ENCODE measurements around the gene ACE.

The ACE gene

DNA sequence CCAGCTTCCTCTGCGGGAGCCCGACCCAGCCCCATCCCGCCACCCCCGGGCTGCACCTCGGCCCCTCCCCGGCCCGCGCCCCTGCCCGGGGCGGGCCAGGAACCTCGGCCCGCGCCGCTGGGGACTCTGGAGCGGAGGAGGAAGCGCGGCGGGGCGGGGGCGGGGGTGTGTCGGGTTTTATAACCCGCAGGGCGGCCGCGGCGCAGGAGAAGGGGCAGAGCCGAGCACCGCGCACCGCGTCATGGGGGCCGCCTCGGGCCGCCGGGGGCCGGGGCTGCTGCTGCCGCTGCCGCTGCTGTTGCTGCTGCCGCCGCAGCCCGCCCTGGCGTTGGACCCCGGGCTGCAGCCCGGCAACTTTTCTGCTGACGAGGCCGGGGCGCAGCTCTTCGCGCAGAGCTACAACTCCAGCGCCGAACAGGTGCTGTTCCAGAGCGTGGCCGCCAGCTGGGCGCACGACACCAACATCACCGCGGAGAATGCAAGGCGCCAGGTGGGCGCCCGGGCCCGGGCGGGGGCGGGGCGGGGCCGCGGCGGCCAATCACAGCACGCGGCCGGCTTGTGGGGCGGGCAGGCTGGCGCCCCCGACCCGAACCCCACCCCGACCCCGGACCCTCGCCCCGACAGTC is at the start of gene ACE:
ACE (plus strand) TSS at position 208 of the 626 bp plus-strand sequence; CDS start at position 242, 34 bp downstream.
- peak; percentile 6 for DNase-seq

DNA sequence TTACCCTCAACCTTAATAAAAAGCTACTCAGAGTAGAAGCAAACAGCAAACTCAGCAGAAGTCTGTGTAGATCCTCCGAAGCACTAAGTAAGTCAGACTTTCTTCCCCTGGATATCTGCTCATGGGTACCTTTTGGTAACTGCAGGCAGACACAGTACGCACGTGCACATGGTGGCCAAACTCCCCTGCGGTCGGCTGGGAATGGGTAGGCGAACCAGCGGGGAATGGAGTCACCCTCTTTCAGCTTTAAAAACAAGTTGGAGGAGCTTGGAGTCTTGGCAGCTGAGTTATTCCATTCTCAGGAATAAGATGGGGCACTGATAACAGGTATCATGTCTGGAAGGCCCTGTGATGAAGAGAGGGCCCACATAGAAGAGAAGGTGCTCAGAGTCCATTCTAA is 47.1 kb upstream of the ACE start:
- no peak for DNase-seq

DNA sequence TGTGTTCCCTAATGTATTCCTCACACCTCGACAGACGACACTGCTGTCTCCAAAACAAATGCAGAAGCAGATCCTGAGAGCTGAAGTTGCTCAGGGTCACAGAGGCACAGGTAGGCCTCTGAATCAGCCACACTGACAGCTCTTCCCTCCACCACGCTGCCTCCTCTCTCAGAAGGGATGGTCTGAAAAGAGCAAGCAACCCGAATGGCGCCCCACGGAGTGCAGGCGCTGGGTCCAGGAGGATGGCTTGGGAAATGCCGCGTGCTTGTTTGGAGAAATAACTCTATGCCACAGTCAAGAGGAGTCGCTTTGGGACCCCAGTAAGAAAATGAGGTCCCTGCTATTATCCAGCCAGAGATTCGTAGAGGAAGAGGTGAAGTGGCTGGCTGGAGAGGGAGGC is 46.6 kb upstream of the ACE start:
- no peak for DNase-seq

DNA sequence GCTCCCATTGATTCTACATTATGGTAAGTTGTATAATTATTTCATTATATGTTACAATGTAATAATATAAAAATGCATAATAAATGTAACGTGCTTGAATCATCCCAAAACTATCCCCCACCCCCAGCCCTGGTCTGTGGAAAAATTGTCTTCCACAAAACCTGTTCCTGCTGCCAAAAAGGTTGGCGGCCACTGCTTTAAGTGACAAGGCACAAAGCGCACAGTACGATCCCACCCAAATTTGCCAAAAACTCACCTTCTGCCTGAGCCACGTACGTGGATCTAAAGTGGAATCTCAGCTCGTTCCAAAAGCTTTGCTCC is 45.3 kb upstream of the ACE start:
- DNase-seq = no peak

DNA sequence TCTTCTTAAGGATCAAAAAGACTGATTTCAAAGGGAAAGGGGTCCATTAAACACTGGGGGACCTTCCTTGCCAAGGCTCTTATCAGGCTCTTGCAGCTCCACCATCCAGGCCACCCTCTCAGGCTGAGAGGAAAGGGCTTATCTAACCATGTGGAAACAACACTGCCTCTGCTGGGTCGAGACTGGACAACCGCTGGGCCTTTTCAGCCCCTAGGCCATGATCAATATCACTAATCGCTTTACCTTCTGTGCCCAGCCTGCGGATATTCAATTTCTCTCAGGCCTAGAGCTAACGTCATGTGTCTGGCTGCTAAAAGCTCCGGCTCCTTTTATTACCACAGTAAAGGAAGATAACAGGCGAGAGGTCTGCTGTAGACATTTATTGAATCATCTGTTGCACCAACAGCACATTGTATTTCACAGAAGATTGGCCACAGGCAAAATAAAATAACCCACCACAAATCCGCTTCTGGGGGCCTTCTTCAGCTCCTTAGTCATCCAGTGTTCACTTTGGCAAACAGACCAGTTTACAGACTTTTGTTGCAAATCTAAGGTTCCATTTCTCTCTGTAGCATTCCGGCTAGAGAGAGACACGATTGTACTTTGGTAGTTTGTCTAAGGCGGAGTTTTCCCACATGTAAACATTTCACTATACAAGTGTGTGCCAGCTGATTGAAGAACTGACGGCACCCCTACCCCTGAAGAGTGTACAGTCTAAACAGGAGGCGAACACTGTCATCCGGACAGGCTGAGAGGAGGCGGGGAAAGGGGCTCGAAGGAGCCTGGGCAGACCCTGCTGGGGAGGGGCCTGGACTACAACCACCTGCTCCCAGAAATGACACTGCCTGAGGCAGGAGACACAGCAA is 44.7 kb upstream of the ACE start:
- peak; percentile 84 for DNase-seq

DNA sequence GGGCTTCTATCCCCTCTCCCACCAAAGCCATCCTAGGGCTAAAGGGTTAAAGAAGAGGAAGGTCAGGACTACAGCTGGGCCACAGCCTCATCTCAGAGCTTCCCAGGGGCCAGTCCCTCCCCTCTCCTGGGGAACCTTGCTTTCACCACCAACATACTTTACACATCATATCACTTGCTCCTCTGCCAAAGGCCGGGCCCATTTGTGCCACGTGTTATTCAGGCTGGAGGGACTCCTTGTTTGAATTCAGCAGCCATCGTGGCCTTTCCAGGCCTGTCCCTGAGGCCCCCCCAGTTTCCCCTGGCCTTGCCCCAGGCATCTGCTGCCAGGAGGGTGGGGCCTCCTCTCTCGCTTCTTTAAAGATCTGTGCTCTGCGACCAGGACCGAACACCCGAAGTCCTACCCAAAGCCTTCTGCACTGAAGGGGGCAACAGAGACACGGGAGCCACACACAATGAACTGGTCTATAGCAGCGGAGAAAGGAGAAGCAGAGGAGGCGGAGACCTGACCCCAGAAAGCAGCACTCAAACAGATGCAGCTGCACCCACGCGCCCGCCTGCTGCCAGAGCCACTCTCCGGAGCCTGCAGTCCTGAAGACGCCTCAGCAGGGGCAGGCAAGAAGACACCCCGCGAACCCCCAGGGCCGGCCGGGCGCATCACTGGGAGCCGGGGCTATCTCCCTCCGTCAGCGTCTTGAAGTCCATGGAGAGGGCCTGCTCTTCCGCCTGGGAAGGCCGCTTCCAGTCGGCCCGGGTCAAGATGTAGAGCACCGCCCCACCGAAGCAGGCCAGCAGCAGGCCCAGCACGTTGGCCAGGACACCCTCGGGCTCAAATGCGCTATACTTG is 42.9 kb upstream of the ACE start:
- DNase-seq = peak; percentile 98

DNA sequence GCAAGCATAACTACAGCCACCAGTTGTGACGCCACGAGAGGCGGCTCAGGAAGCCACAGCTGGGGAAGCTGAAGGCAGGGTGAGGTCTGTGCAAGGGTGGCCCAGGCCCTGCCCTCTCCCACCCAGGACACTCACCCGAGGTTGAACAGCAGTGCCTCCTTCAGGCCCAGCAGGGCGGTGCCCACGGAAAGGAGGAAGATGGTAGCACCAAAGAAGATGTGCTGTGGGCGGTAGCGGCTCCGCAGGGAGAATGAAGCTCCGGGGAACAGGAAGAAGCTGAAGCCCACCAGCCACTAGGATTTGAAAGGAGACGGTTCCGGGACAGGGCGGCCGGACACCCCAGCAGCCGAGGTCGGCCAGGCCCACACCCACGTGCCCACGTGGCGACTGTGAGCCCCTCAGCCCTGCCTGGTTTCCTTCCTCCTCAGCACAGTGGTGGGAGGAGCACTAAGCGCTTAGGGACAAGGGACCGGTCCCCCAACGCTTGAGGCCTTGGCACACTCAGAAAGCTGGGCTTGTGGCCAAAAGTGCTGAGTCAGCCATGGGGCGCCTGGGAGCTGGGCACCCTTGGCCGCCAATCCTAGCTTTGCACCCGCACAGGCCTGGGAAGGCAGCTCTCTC is 41.8 kb upstream of the ACE start:
- no peak for DNase-seq

DNA sequence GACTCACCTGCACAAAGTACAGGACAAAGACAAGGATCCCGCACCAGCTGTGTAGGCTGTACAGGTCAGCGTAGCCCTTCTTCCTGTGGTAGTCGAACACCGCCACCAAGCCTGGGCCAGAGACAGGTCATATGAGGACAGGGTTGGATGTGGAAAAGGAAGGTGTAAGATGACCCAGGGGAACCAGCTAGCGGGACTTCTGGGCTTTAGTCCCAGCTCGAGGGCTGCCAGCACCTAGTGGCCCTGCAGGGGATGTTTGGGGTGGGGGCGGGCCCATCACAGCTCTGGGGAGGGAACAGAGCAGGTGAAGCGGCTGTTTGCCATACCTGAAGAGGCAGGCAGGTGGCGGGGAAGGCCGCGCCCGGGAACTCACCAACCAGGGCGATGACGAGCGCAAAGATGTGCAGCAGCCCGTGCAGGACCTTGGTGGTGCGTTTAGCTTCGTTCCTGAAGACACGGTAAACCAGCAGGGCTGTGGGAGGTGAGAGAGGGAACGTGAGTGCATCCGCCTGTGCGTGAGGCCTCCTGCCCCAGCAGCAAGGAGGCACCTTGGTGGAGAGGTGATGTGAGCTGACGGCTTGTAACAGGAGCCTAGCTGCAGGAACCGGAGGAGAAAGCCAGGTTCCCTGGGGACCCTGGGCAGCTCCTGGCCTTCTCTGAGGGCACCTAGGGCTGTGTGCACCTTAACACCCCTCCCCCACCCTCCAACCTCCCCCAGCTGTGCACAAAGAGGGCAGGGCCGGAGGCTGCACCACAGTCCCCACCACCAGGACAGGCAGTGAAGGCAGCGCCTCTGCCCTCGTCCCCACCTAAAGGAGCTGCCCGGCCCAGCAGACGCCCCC is 41.0 kb upstream of the ACE start:
- no peak for DNase-seq

DNA sequence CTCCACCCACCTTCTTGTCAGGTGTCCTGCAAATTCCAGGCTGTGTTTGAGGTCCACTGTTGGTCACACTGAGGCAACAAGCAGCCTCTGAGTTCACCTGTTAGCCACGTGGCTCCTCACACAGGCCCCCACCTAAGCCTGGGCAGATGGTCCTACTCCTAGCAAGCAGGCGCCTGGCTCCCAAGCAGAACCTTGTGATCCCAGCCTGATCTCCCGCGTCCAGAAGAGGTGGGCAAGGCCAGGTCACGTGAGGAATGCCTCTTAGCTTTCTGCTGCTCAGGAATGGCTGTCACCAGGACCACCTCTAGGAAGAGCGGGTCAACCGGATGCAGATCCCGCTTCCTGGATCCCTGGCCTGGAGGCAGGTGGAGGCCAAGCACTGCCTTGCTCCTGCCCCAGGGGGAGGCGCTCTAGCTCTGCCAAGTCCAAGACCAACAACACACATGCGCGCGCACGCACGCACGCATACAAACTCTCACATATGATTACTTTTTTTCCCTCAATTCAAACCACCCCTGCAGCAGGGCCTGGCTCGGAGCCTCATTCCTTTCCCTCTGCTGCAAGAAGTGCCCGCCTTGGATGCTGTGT is 40.2 kb upstream of the ACE start:
- DNase-seq = no peak

DNA sequence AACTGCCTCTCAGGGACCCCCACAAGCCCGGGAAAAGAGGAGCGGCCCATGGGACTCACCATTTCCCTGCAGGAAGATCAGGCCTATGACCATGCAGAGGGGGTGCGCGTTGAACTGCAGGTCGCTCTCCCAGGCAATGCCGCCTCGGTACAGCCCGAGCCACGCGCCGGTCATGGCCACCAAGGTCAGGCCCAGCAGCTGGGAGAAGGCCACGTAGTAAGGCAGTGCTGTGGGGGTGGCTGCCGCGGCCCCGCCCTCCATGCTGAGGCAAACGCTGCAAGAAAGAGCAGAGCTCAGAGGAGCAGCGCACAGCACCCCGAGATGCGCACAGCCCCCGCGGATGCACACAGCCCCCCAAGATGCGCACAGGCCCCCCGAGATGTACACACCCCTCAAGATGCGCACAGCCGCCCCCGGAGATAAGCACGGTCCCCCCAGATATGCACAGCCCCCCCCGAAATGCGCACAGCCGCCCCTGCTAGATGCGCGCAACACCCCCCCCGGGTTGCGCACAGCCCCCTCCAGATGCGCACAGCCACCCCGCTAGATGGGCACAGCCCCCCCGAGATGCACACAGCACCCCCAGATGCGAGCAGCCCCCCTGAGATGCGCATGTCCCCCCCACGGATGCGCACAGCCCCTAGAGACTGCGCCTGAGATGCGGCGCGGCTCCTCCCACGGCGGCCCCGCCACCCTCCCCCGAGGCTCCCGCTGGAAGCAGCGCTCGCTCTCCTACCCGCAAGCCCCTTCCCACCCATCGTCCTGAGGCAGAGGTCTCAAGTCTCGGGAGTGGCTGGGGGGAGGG is 39.4 kb upstream of the ACE start:
- DNase-seq = no peak

DNA sequence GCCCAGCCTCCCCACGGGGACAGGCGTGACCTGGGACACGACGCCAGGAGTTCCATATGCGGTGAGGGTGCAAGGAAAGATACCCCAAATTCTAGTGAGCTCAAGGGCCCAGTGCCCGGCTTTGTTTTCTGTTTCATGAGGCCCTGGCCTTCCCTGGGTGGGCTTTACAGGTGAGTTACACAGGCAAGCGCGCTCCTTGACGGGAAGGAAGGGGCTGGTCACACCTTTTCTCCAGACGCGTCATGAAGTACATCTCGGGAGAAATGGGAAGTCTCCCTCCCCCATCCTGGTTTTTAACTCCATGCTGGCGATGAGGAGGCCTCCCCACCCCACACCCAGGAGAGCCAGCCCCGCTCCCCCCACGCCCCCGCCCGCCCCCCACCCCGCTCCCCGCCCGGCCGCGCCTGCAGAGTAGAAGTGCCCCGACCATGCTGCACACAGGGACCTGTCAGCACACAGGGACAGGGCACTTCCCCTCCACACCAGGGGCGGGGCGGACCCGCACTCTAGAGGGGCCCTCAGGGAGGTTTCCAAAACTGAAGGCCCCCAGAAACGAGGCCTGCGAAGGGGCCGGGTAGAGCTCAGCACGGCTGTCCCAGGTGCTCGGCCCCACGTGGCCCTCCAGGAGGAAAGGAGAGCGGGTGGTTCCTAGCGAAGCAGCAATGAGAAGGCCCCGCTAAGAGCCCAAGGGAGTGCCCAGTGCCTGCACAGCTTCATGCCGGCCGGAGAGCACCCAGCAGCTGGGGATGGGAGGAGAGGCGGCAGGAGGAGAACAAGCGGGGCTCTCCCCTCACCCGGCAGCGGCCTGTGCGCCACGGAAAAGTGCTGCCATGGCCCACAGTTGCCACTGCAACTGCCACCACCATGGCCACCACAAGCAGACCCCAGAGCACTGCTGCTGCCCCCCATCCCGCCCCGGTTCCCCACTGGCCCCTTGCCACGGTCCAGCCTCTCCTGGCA is 38.5 kb upstream of the ACE start:
- DNase-seq = no peak

DNA sequence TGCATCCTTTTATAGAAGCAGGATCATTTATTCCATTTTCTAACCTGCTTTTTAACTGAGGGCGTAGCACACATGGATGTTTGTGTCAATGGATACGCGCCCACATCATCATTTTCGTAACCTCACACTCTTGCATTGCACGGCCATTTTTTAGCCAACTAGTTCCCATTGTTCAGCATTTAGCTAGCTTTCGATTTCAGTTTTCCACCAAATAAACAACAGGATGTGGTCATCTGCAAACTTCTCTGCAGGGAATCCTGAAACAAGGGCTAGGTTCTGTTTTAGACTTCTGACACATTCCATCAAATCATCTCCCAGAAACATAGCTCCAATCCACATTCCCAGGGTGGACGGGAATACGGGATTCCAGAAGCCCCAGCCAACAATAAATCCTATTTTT is 37.2 kb upstream of the ACE start:
- peak; percentile 49 for DNase-seq

DNA sequence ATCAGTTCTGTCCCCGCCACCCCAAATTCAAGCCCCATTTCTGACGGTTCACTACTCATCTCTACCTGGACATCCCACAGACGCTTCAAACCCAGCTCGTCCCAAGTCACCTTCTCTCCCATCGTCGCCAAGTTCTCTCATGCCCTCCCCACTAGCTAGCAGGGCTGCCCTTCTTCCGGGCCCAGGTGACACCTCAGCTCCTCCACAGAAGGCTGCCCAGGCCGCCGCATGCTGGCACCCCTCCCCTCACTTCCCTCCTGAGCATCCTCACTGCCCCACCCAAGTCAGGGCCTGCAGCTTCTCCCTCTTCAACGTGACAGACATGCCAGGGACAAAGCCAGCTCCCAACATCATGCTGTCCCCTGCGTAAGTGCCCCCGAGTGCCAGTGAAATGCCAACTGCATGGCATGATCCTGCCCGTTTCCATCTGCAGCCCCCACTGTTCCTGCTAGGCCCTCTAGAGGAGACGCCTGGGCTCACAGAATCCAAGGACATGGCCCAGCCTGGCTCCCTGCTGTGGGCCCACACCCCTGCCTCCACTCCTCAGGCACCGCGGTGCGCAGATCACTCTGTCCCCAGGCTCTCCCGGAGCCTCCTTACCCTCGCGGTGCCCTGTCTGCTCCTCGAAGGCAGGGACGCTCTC is 36.6 kb upstream of the ACE start:
- DNase-seq = no peak

DNA sequence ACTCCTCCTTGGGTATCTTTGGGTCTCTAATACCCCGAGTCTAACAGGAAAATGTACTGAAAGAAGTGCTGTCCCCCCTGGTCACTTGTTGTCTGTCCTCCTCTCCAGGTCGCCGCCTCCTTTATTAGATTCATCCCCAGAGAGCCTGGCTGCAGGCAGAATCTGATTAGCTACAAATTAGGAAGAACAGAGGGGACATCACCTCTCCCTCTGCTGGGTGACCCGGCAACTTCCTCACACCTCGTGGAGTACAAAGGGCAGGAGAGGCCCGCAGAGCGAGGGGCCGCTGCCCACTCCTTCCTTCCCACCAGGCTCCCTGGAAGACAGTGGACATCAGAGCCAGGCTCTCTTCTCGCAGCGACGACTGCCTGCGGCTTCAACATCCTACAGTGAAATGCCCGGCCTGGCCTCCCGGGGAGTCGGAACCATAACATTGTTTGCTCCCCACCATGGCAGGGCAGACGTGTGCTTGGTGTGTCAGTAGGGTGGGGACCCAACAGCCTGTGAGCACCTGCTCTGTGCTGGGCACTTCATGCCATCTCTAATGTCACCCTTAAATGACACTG is 36.0 kb upstream of the ACE start:
- no peak for DNase-seq

DNA sequence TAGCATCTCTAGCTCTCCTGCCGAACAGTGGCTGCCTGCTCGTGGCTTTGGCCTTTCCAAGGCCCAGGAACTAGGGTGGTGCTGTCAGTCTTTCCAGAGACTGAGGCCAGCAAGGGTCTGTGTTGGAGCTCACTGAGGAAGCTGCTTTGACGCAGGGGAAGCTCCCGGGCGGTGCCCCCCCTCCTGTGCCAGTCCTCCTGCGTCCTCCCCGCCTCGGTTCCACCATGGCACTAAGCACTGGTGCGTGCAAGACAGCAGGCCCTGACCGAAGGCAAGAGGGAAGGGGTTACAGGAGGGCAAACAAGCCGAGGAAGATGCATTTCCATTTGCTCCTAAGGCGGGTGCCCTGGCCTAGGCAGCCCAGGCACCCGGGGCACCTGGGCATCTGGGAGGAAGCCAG is 35.2 kb upstream of the ACE start:
- DNase-seq = no peak

DNA sequence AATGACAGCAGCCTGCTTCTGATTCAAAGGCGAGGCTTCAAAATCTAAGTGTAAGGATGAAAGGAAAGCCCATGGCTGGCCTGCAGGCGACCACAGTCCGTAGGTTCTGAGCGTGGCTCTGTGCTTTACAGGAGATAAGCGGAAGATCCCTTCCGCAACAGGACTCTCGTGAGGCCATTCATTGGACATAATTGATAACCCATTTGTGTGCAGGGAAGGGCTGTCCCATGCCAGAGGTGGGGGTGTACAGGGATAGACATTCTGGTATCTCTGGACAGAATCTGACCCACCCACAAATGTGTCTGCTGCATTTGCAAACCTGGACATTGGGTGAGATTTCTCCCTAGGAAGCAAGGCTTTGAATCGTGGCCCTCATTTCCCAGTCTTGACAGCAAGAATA is 34.8 kb upstream of the ACE start:
- no peak for DNase-seq

DNA sequence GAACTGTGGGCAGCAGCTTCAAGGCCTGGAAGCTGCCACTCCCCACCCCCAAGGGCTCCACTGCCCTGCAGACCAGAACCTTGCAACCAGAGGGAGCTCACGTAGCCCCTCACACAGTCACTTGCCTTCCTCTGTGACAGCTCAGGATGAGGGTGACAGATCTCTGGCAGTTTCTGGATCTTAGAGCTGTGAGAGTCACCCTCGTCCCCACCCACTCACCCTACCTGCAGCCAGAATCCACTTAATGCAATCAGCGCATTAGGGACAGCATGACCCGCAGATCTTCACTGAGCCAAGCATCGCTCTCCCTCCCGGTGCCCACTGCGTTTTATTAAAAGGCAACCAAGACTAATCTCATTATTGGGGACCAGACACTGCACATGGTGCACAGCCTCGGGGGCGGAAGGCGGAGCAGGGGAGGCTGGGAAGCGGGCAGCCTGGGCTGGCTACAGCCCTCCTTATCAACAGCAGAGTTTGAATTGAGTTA is 34.3 kb upstream of the ACE start:
- DNase-seq = no peak

DNA sequence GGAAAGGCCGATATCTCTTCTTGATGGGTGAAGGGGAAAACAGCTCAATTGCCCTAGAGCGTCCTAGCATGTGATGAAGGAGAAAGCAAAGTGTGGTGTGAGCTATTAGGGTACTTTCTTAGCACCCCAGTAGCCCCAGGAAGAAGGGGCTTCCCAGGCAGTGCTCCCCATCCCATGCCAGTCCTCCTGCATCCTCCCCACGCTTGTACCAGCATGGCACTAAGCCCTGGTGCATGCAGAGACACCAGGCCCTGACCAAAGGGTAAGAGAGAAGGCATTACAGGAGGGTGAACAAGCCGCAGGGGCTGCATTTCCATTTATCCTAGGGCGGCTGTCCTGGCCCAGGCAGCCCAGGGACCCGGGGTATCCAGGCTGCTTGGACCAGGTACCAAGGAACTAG is 33.8 kb upstream of the ACE start:
- DNase-seq = no peak

DNA sequence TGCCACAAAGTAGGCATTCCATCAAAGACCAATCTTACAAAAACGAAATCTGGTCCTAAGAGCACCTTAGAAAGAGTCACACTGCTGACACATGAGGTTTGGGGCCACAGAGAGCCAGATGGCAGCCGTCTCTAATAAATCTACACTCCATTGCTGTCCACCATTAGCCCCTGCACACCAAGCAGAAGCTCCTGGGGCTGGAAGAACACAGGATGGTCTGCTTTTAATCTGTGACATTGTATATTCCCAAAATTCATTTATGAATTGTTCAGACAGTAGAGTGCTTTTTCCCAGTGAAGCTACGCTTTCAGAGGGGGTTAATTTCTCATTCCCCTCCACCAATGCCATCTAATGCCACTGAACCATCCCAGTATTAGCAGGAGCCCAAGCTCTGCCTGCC is 32.4 kb upstream of the ACE start:
- no peak for DNase-seq
